ENCODE results near the gene ERICH2. TPM values are rescaled to one million over a fixed set of nuclear protein-coding genes. Genes with fewer than 3 reads are reported as not detected.

The ERICH2 gene
- total RNA-seq, 4 donors from 2014 or later, result 0.98 TPM; not detected in 3

DNA sequence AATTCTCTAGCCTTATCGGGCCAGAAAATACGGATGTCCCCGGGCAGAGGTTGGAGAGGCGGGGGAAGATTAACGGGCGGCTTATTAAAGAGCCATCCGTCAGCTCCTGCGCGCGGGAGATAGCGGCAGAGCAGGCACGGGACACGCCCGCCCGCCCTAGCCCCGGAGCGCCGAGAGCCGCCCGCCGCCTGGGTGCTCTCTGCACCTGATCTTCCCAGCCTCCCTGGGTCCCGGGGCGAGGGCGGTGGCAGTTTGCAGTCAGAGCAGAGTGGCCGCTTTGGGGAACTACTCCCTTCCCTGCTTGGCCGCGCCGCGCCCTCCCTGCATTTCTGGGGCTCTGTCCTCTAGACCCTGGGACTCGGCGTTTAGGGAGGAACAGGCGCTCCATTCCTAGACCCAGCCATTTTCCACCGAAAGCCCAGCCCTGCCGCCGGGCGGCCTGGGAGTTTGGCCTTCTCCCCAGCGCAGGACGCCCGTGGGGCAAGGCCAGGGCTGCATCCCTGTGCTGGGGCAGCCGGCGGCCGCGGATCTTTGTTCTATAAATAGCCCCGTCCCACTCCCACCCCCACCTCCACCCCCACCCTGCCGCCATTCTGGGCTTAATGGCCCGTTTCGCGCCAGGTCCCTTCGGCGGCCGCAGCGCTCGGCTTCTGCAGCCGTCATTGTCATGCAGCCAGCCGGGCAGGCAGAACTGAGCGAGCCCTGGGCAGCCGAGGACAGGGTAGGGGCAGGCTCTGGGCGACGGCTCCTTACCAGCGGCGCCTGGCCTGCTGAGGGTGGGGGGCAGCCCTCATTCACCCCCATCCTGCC lies 53.1 kb downstream of the ERICH2 start:
- H3K27me3 ChIP-seq, result peaks cover 8 to 95% of the 10 kb centered on the region in 2 donors
- H3K4me1 ChIP-seq, result peaks cover 0 to 52% (median 41%) of the 10 kb centered on the region in 4 donors
- H3K36me3 ChIP-seq, result no peaks in the 10 kb centered on the region
- peak overlapping the region in 2 of 4 donors; percentile 21 to 45 for H3K4me3 ChIP-seq
- TF ChIP-seq, protein P1, sequence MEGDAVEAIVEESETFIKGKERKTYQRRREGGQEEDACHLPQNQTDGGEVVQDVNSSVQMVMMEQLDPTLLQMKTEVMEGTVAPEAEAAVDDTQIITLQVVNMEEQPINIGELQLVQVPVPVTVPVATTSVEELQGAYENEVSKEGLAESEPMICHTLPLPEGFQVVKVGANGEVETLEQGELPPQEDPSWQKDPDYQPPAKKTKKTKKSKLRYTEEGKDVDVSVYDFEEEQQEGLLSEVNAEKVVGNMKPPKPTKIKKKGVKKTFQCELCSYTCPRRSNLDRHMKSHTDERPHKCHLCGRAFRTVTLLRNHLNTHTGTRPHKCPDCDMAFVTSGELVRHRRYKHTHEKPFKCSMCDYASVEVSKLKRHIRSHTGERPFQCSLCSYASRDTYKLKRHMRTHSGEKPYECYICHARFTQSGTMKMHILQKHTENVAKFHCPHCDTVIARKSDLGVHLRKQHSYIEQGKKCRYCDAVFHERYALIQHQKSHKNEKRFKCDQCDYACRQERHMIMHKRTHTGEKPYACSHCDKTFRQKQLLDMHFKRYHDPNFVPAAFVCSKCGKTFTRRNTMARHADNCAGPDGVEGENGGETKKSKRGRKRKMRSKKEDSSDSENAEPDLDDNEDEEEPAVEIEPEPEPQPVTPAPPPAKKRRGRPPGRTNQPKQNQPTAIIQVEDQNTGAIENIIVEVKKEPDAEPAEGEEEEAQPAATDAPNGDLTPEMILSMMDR (IDR thresholded peaks at IDR 0.05), result no peak
- TF ChIP-seq EP300 (IDR thresholded peaks at IDR 0.05) (no peak), POLR2A (IDR thresholded peaks at IDR 0.05) (no peak)
- H3K27ac ChIP-seq, result no peak overlapping the region
- no peak for DNase-seq (ENCODE audit: low spot score in 2 of 2)
- WGBS, 2 donors, result 2 to 3% methylated on average over 48 to 51 of the region's 61 CpGs
- no peaks in the 10 kb centered on the region for H3K9me3 ChIP-seq

- no peak for TF ChIP-seq EP300 (IDR thresholded peaks at IDR 0.05)
- no peak for TF ChIP-seq POLR2A (IDR thresholded peaks at IDR 0.05)
- TF ChIP-seq, protein P1 (IDR thresholded peaks at IDR 0.05), result no peak
- 21 to 22% methylated on average over 6 to 11 of the region's 11 CpGs for WGBS, 2 donors
- no peaks in the 10 kb centered on the region for H3K9me3 ChIP-seq
- H3K36me3 ChIP-seq, result no peaks in the 10 kb centered on the region
- DNase-seq (ENCODE audit: low spot score in 2 of 2), result no peak
- H3K27ac ChIP-seq, result no peak overlapping the region
- peak overlapping the region in 1 of 4 donors; percentile 45 for H3K4me3 ChIP-seq
- H3K27me3 ChIP-seq, result peaks cover 8 to 90% of the 10 kb centered on the region in 2 donors
- H3K4me1 ChIP-seq, result peaks cover 0 to 46% (median 37%) of the 10 kb centered on the region in 4 donors
These were observed 53.7 kb downstream of the ERICH2 start for GRCh38 chr2:170823898-170824215.

DNA sequence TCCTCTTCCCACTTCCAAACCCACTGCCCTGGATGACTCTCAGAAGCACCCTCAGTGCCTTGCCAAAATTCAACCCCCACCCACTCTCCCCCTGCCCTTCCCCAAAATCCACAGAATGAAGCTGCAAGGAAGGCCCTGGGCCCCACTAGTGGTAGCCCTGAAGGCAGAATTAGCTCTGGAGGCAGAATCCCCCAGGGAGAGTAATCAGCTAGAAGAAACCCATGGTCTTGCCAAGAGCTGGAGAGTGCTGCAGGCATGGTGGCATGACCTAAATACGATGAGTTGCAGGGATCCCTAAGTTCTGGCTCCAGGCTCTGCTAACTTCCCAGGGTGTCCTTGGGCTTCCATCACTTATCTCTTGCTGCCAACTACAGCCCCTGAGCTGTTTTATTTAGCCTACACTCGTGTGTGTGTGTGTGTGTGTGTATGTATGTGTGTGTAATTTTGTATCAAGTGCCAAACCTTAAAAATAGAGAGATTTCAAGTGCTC lies 54.4 kb downstream of the ERICH2 start:
- TF ChIP-seq POLR2A (IDR thresholded peaks at IDR 0.05) (no peak), EP300 (IDR thresholded peaks at IDR 0.05) (no peak)
- TF ChIP-seq, protein P1 (IDR thresholded peaks at IDR 0.05), result no peak
- no peak for DNase-seq (ENCODE audit: low spot score in 2 of 2)
- 47 to 78% methylated on average over 2 of the region's 2 CpGs for WGBS, 2 donors
- no peak overlapping the region for H3K4me3 ChIP-seq
- no peaks in the 10 kb centered on the region for H3K9me3 ChIP-seq
- H3K4me1 ChIP-seq, result peaks cover 0 to 45% (median 37%) of the 10 kb centered on the region in 4 donors
- no peaks in the 10 kb centered on the region for H3K36me3 ChIP-seq
- no peak overlapping the region for H3K27ac ChIP-seq
- peaks cover 6 to 83% of the 10 kb centered on the region in 2 donors for H3K27me3 ChIP-seq

- Histone ChIP-seq H3K36me3 (no peaks in the 10 kb centered on the region), H3K27ac (no peak overlapping the region), H3K4me3 (no peak overlapping the region), H3K9me3 (no peaks in the 10 kb centered on the region), H3K4me1 (peaks cover 0 to 11% (median 8%) of the 10 kb centered on the region in 4 donors), H3K27me3 (peaks cover 0 to 54% of the 10 kb centered on the region in 2 donors)
- TF ChIP-seq EP300 (IDR thresholded peaks at IDR 0.05), result no peak
- TF ChIP-seq POLR2A (IDR thresholded peaks at IDR 0.05), result no peak
- TF ChIP-seq, protein P1 (IDR thresholded peaks at IDR 0.05), result no peak
- WGBS, 2 donors, result 90 to 92% methylated on average over 6 of the region's 6 CpGs
- DNase-seq (ENCODE audit: low spot score in 2 of 2), result no peak
These were observed 57.8 kb downstream of the ERICH2 start for GRCh38 chr2:170827841-170828532.

DNA sequence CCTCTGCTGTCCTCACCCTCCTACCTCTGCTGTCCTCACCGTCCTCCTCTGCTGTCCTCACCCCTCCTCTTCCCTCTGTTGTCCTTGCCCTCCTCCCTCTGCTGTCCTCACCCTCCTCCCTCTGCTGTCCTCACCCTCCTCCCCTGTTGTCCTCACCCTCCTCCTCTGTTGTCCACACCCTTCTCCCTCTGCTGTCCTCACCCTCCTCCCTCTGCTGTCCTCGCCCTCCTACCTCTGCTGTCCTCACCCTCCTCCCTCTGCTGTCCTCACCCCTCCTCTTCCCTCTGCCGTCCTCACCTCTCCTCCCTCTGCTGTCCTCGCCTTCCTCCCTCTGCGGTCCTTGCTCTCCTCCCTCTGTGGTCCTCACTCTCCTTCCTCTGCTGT lies 58.3 kb downstream of the ERICH2 start:
- peaks cover 0 to 6% (median 3%) of the 10 kb centered on the region in 4 donors for H3K4me1 ChIP-seq
- 74 to 77% methylated on average over 5 of the region's 5 CpGs for WGBS, 2 donors
- no peaks in the 10 kb centered on the region for H3K36me3 ChIP-seq
- peaks cover 0 to 49% of the 10 kb centered on the region in 2 donors for H3K27me3 ChIP-seq
- no peak overlapping the region for H3K4me3 ChIP-seq
- TF ChIP-seq, protein P1 (IDR thresholded peaks at IDR 0.05), result no peak
- no peak for TF ChIP-seq POLR2A (IDR thresholded peaks at IDR 0.05)
- no peak for TF ChIP-seq EP300 (IDR thresholded peaks at IDR 0.05)
- H3K9me3 ChIP-seq, result no peaks in the 10 kb centered on the region
- H3K27ac ChIP-seq, result no peak overlapping the region
- no peak for DNase-seq (ENCODE audit: low spot score in 2 of 2)
